ENCODE measurements around the gene AK5.
A peak's percentile ranks its signal among the peaks of the same experiment; 100 is the strongest.

Gene AK5

GRCh38 chr1:77541162-77541545, 259.3 kb downstream of the AK5 start:
- Histone ChIP-seq H3K36me3 (ENCODE audit: control insufficient read depth in 4 of 4, insufficient read depth in 4 of 4, low read length in 3 of 4) (no peaks in the 10 kb centered on the region), H3K4me3 (ENCODE audit: control insufficient read depth in 1 of 7, extremely low read depth in 1 of 7, insufficient read depth in 4 of 7, low read depth in 2 of 7, low read length in 6 of 7) (no peak overlapping the region), H3K9me3 (ENCODE audit: control extremely low read depth in 1 of 5, control insufficient read depth in 4 of 5, insufficient read depth in 2 of 5, low read depth in 1 of 5, low read length in 4 of 5) (no peaks in the 10 kb centered on the region), H3K27me3 (replicated peaks in 2 of 5; ENCODE audit: control insufficient read depth in 4 of 5, insufficient read depth in 5 of 5, low read length in 4 of 5) (no peaks in the 10 kb centered on the region), H3K4me1 (ENCODE audit: control extremely low read depth in 1 of 4, control insufficient read depth in 4 of 4, insufficient read depth in 4 of 4, low read length in 3 of 4) (peaks cover 0 to 28% (median 20%) of the 10 kb centered on the region in 4 experiments), H3K27ac (ENCODE audit: insufficient read depth in 1 of 2, low read depth in 1 of 2, low read length in 2 of 2, poor library complexity in 1 of 2, severe bottlenecking in 2 of 2) (no peak overlapping the region)
- no peak for DNase-seq
- ChIA-PET CTCF (no interaction called here), POLR2A (no interaction called here)
- WGBS (ENCODE audit: insufficient coverage) = 100% methylated on average over 3 of the region's 5 CpGs

GRCh38 chr1:77542813-77543420, 261.1 kb downstream of the AK5 start:
- H3K36me3 ChIP-seq (ENCODE audit: control insufficient read depth in 4 of 4, insufficient read depth in 4 of 4, low read length in 3 of 4) = no peaks in the 10 kb centered on the region

GRCh38 chr1:77543822-77544448, 262.1 kb downstream of the AK5 start:
- Histone ChIP-seq H3K36me3 (ENCODE audit: control insufficient read depth in 4 of 4, insufficient read depth in 4 of 4, low read length in 3 of 4) (no peaks in the 10 kb centered on the region), H3K27me3 (replicated peaks in 2 of 5; ENCODE audit: control insufficient read depth in 4 of 5, insufficient read depth in 5 of 5, low read length in 4 of 5) (no peaks in the 10 kb centered on the region), H3K9me3 (ENCODE audit: control extremely low read depth in 1 of 5, control insufficient read depth in 4 of 5, insufficient read depth in 2 of 5, low read depth in 1 of 5, low read length in 4 of 5) (no peaks in the 10 kb centered on the region), H3K4me3 (ENCODE audit: control insufficient read depth in 1 of 7, extremely low read depth in 1 of 7, insufficient read depth in 4 of 7, low read depth in 2 of 7, low read length in 6 of 7) (no peak overlapping the region), H3K27ac (ENCODE audit: insufficient read depth in 1 of 2, low read depth in 1 of 2, low read length in 2 of 2, poor library complexity in 1 of 2, severe bottlenecking in 2 of 2) (no peak overlapping the region), H3K4me1 (ENCODE audit: control extremely low read depth in 1 of 4, control insufficient read depth in 4 of 4, insufficient read depth in 4 of 4, low read length in 3 of 4) (peaks cover 0 to 33% (median 20%) of the 10 kb centered on the region in 4 experiments)
- CTCF ChIA-PET = interaction anchor here (0.6 to 2.1 kb wide), 3 partner anchors 8 to 61 kb away, joined by 4 to 17 read pairs (median 4); no protein-coding TSS in a partner anchor
- no peak for DNase-seq
- WGBS (ENCODE audit: insufficient coverage) = no CpG with 5 or more reads among the region's 4 CpGs
- POLR2A ChIA-PET = no interaction called here

More at GRCh38 chr1:77542813-77543420, 261.1 kb downstream of the AK5 start:
- WGBS (ENCODE audit: insufficient coverage) = 94% methylated on average over 3 of the region's 3 CpGs
- no peak for DNase-seq
- POLR2A ChIA-PET = no interaction called here
- no peak overlapping the region for H3K27ac ChIP-seq (ENCODE audit: insufficient read depth in 1 of 2, low read depth in 1 of 2, low read length in 2 of 2, poor library complexity in 1 of 2, severe bottlenecking in 2 of 2)
- no peaks in the 10 kb centered on the region for H3K27me3 ChIP-seq (replicated peaks in 2 of 5; ENCODE audit: control insufficient read depth in 4 of 5, insufficient read depth in 5 of 5, low read length in 4 of 5)
- no peak overlapping the region for H3K4me3 ChIP-seq (ENCODE audit: control insufficient read depth in 1 of 7, extremely low read depth in 1 of 7, insufficient read depth in 4 of 7, low read depth in 2 of 7, low read length in 6 of 7)
- H3K4me1 ChIP-seq (ENCODE audit: control extremely low read depth in 1 of 4, control insufficient read depth in 4 of 4, insufficient read depth in 4 of 4, low read length in 3 of 4) = peaks cover 0 to 29% (median 20%) of the 10 kb centered on the region in 4 experiments
- no peaks in the 10 kb centered on the region for H3K9me3 ChIP-seq (ENCODE audit: control extremely low read depth in 1 of 5, control insufficient read depth in 4 of 5, insufficient read depth in 2 of 5, low read depth in 1 of 5, low read length in 4 of 5)
- CTCF ChIA-PET = no interaction called here

- Histone ChIP-seq H3K36me3 (ENCODE audit: control insufficient read depth in 4 of 4, insufficient read depth in 4 of 4, low read length in 3 of 4) (no peaks in the 10 kb centered on the region), H3K27ac (ENCODE audit: insufficient read depth in 1 of 2, low read depth in 1 of 2, low read length in 2 of 2, poor library complexity in 1 of 2, severe bottlenecking in 2 of 2) (no peak overlapping the region), H3K4me1 (ENCODE audit: control extremely low read depth in 1 of 4, control insufficient read depth in 4 of 4, insufficient read depth in 4 of 4, low read length in 3 of 4) (peaks cover 0 to 26% (median 13%) of the 10 kb centered on the region in 4 experiments), H3K4me3 (ENCODE audit: control insufficient read depth in 1 of 7, extremely low read depth in 1 of 7, insufficient read depth in 4 of 7, low read depth in 2 of 7, low read length in 6 of 7) (no peak overlapping the region), H3K9me3 (ENCODE audit: control extremely low read depth in 1 of 5, control insufficient read depth in 4 of 5, insufficient read depth in 2 of 5, low read depth in 1 of 5, low read length in 4 of 5) (no peaks in the 10 kb centered on the region), H3K27me3 (replicated peaks in 2 of 5; ENCODE audit: control insufficient read depth in 4 of 5, insufficient read depth in 5 of 5, low read length in 4 of 5) (no peaks in the 10 kb centered on the region)
- over 99% methylated on average over 8 of the region's 8 CpGs for WGBS (ENCODE audit: insufficient coverage)
- DNase-seq = no peak
- ChIA-PET CTCF (interaction anchor here (0.6 to 2.1 kb wide), 4 partner anchors 9 to 117 kb away, joined by 3 to 17 read pairs (median 4); no protein-coding TSS in a partner anchor), POLR2A (no interaction called here)
Measured at GRCh38 chr1:77544845-77545244, 263.0 kb downstream of the AK5 start.

GRCh38 chr1:77545970-77546369, 264.2 kb downstream of the AK5 start:
- Histone ChIP-seq H3K4me1 (ENCODE audit: control extremely low read depth in 1 of 4, control insufficient read depth in 4 of 4, insufficient read depth in 4 of 4, low read length in 3 of 4) (peaks cover 0 to 17% (median 7%) of the 10 kb centered on the region in 4 experiments), H3K27me3 (replicated peaks in 2 of 5; ENCODE audit: control insufficient read depth in 4 of 5, insufficient read depth in 5 of 5, low read length in 4 of 5) (no peaks in the 10 kb centered on the region), H3K36me3 (ENCODE audit: control insufficient read depth in 4 of 4, insufficient read depth in 4 of 4, low read length in 3 of 4) (no peaks in the 10 kb centered on the region), H3K9me3 (ENCODE audit: control extremely low read depth in 1 of 5, control insufficient read depth in 4 of 5, insufficient read depth in 2 of 5, low read depth in 1 of 5, low read length in 4 of 5) (no peaks in the 10 kb centered on the region), H3K27ac (ENCODE audit: insufficient read depth in 1 of 2, low read depth in 1 of 2, low read length in 2 of 2, poor library complexity in 1 of 2, severe bottlenecking in 2 of 2) (no peak overlapping the region), H3K4me3 (ENCODE audit: control insufficient read depth in 1 of 7, extremely low read depth in 1 of 7, insufficient read depth in 4 of 7, low read depth in 2 of 7, low read length in 6 of 7) (no peak overlapping the region)
- CTCF ChIA-PET = interaction anchor here (2.1 kb wide), 1 partner anchor 13 kb away, joined by 17 read pairs; no protein-coding TSS in a partner anchor
- POLR2A ChIA-PET = no interaction called here
- peak in 1 of 3 donors; percentile 14 for DNase-seq
- 44% methylated on average over 5 of the region's 5 CpGs for WGBS (ENCODE audit: insufficient coverage)

- Histone ChIP-seq H3K4me1 (ENCODE audit: control extremely low read depth in 1 of 4, control insufficient read depth in 4 of 4, insufficient read depth in 4 of 4, low read length in 3 of 4) (peaks cover 0 to 13% (median 7%) of the 10 kb centered on the region in 4 experiments), H3K27me3 (replicated peaks in 2 of 5; ENCODE audit: control insufficient read depth in 4 of 5, insufficient read depth in 5 of 5, low read length in 4 of 5) (no peaks in the 10 kb centered on the region), H3K4me3 (ENCODE audit: control insufficient read depth in 1 of 7, extremely low read depth in 1 of 7, insufficient read depth in 4 of 7, low read depth in 2 of 7, low read length in 6 of 7) (no peak overlapping the region), H3K27ac (ENCODE audit: insufficient read depth in 1 of 2, low read depth in 1 of 2, low read length in 2 of 2, poor library complexity in 1 of 2, severe bottlenecking in 2 of 2) (no peak overlapping the region), H3K36me3 (ENCODE audit: control insufficient read depth in 4 of 4, insufficient read depth in 4 of 4, low read length in 3 of 4) (no peaks in the 10 kb centered on the region), H3K9me3 (ENCODE audit: control extremely low read depth in 1 of 5, control insufficient read depth in 4 of 5, insufficient read depth in 2 of 5, low read depth in 1 of 5, low read length in 4 of 5) (no peaks in the 10 kb centered on the region)
- CTCF ChIA-PET = no interaction called here
- POLR2A ChIA-PET = no interaction called here
- no CpG with 5 or more reads among the region's 3 CpGs for WGBS (ENCODE audit: insufficient coverage)
- no peak for DNase-seq
Measured at GRCh38 chr1:77546890-77547289, 265.1 kb downstream of the AK5 start.

GRCh38 chr1:77548285-77548684, 266.5 kb downstream of the AK5 start:
- Histone ChIP-seq H3K9me3 (ENCODE audit: control extremely low read depth in 1 of 5, control insufficient read depth in 4 of 5, insufficient read depth in 2 of 5, low read depth in 1 of 5, low read length in 4 of 5) (no peaks in the 10 kb centered on the region), H3K36me3 (ENCODE audit: control insufficient read depth in 4 of 4, insufficient read depth in 4 of 4, low read length in 3 of 4) (no peaks in the 10 kb centered on the region), H3K4me1 (ENCODE audit: control extremely low read depth in 1 of 4, control insufficient read depth in 4 of 4, insufficient read depth in 4 of 4, low read length in 3 of 4) (peaks cover 0 to 13% (median 7%) of the 10 kb centered on the region in 4 experiments), H3K27me3 (replicated peaks in 2 of 5; ENCODE audit: control insufficient read depth in 4 of 5, insufficient read depth in 5 of 5, low read length in 4 of 5) (no peaks in the 10 kb centered on the region), H3K27ac (ENCODE audit: insufficient read depth in 1 of 2, low read depth in 1 of 2, low read length in 2 of 2, poor library complexity in 1 of 2, severe bottlenecking in 2 of 2) (no peak overlapping the region), H3K4me3 (ENCODE audit: control insufficient read depth in 1 of 7, extremely low read depth in 1 of 7, insufficient read depth in 4 of 7, low read depth in 2 of 7, low read length in 6 of 7) (no peak overlapping the region)
- ChIA-PET CTCF (interaction anchor here (1.4 kb wide), 1 partner anchor 13 kb away, joined by 3 read pairs; no protein-coding TSS in a partner anchor), POLR2A (no interaction called here)
- DNase-seq = no peak
- 95% methylated on average over 2 of the region's 3 CpGs for WGBS (ENCODE audit: insufficient coverage)

Data from common myeloid progenitor, CD34-positive (primary cell).